ENCODE results near the gene PPP6R1.

PPP6R1 gene

GRCh38 chr19:55257461-55258420 lies 1.1 kb downstream of the PPP6R1 start:
- Histone ChIP-seq H3K4me2 (peak overlapping the region; percentile 96 to 100 (median 99)), H3K27me3 (no peaks in the 10 kb centered on the region), H3K4me1 (peaks cover 57 to 66% (median 62%) of the 10 kb centered on the region in 10 experiments), H4K20me1 (peaks cover 42 to 59% (median 57%) of the 10 kb centered on the region in 11 experiments), H3K36me3 (peaks cover 0 to 19% (median 10%) of the 10 kb centered on the region in 11 experiments; a peak in 17 of 22 replicates), H3K9me3 (replicated peaks in 1 of 11) (no peaks in the 10 kb centered on the region), H3K27ac (peak overlapping the region; percentile 90 to 98 (median 96)), H3K9ac (peak overlapping the region; percentile 92 to 99 (median 97)), H3K4me3 (peak overlapping the region; percentile 79 to 96 (median 93))
- no peak for TF ChIP-seq Cebpa-rat (IDR thresholded peaks at IDR 0.05)

GRCh38 chr19:55256562-55257460 lies 2.0 kb downstream of the PPP6R1 start:
- Histone ChIP-seq H3K9ac (peak overlapping the region; percentile 92 to 99 (median 97)), H3K27me3 (no peaks in the 10 kb centered on the region), H3K4me3 (peak overlapping the region; percentile 79 to 96 (median 93)), H3K27ac (peak overlapping the region in 10 of 11 experiments; percentile 92 to 98 (median 96); a peak in 21 of 22 replicates), H3K9me3 (replicated peaks in 1 of 11) (no peaks in the 10 kb centered on the region), H3K36me3 (peaks cover 0 to 16% (median 6%) of the 10 kb centered on the region in 11 experiments; a peak in 9 of 22 replicates), H3K4me1 (peaks cover 66 to 75% (median 71%) of the 10 kb centered on the region in 10 experiments), H4K20me1 (peaks cover 51 to 68% (median 67%) of the 10 kb centered on the region in 11 experiments), H3K4me2 (peak overlapping the region; percentile 96 to 100 (median 99))
- no peak for TF ChIP-seq Cebpa-rat (IDR thresholded peaks at IDR 0.05)

GRCh38 chr19:55255618-55256423 lies 3.0 kb downstream of the PPP6R1 start:
- Histone ChIP-seq H3K9ac (peak overlapping the region; percentile 92 to 99 (median 97)), H3K36me3 (peaks cover 0 to 20% (median 9%) of the 10 kb centered on the region in 11 experiments; a peak in 7 of 22 replicates), H3K4me3 (peak overlapping the region; percentile 79 to 96 (median 93)), H3K27ac (peak overlapping the region; percentile 79 to 98 (median 96)), H3K4me1 (peaks cover 72 to 82% (median 77%) of the 10 kb centered on the region in 10 experiments), H4K20me1 (peaks cover 61 to 78% (median 76%) of the 10 kb centered on the region in 11 experiments), H3K9me3 (replicated peaks in 1 of 11) (no peaks in the 10 kb centered on the region), H3K4me2 (peak overlapping the region; percentile 96 to 100 (median 99)), H3K27me3 (no peaks in the 10 kb centered on the region)
- no peak for TF ChIP-seq Cebpa-rat (IDR thresholded peaks at IDR 0.05)

- H3K9ac ChIP-seq = peak overlapping the region; percentile 92 to 99 (median 97)
- H3K9me3 ChIP-seq (replicated peaks in 1 of 11) = no peaks in the 10 kb centered on the region
- peaks cover 73 to 90% (median 89%) of the 10 kb centered on the region in 11 experiments for H4K20me1 ChIP-seq
- H3K4me3 ChIP-seq = peak overlapping the region; percentile 79 to 96 (median 93)
- TF ChIP-seq Cebpa-rat (IDR thresholded peaks at IDR 0.05) = no peak
- H3K27ac ChIP-seq = peak overlapping the region; percentile 79 to 98 (median 96)
- H3K4me2 ChIP-seq = peak overlapping the region; percentile 96 to 100 (median 99)
- H3K36me3 ChIP-seq = peaks cover 5 to 32% (median 18%) of the 10 kb centered on the region in 11 experiments; a peak in 19 of 22 replicates
- peaks cover 72 to 82% (median 77%) of the 10 kb centered on the region in 10 experiments for H3K4me1 ChIP-seq
- H3K27me3 ChIP-seq = no peaks in the 10 kb centered on the region
Observed at GRCh38 chr19:55254625-55254977, 4.2 kb downstream of the PPP6R1 start.

GRCh38 chr19:55253842-55254624 lies 4.8 kb downstream of the PPP6R1 start:
- Histone ChIP-seq H3K36me3 (peaks cover 6 to 38% (median 23%) of the 10 kb centered on the region in 11 experiments; a peak in 20 of 22 replicates), H4K20me1 (peaks cover 79 to 96% (median 94%) of the 10 kb centered on the region in 11 experiments), H3K4me3 (peak overlapping the region; percentile 79 to 96 (median 93)), H3K27ac (peak overlapping the region; percentile 79 to 98 (median 96)), H3K9ac (peak overlapping the region; percentile 92 to 99 (median 97)), H3K27me3 (no peaks in the 10 kb centered on the region), H3K4me2 (peak overlapping the region; percentile 96 to 100 (median 99)), H3K9me3 (replicated peaks in 1 of 11) (no peaks in the 10 kb centered on the region), H3K4me1 (peaks cover 77 to 86% (median 82%) of the 10 kb centered on the region in 10 experiments)
- TF ChIP-seq Cebpa-rat (IDR thresholded peaks at IDR 0.05) = no peak

GRCh38 chr19:55252760-55253663 lies 5.8 kb downstream of the PPP6R1 start:
- Histone ChIP-seq H4K20me1 (peaks cover 87 to 100% (median 100%) of the 10 kb centered on the region in 11 experiments), H3K27ac (peak overlapping the region; percentile 79 to 98 (median 96); a peak in 21 of 22 replicates), H3K9me3 (replicated peaks in 1 of 11) (no peaks in the 10 kb centered on the region), H3K36me3 (peaks cover 6 to 48% (median 32%) of the 10 kb centered on the region in 11 experiments; a peak in 21 of 22 replicates), H3K9ac (peak overlapping the region; percentile 92 to 99 (median 97)), H3K4me3 (peak overlapping the region; percentile 79 to 96 (median 93)), H3K4me1 (peaks cover 87 to 97% (median 92%) of the 10 kb centered on the region in 10 experiments), H3K4me2 (peak overlapping the region; percentile 96 to 100 (median 99)), H3K27me3 (no peaks in the 10 kb centered on the region)
- TF ChIP-seq Cebpa-rat (IDR thresholded peaks at IDR 0.05) = no peak

Measured in BLaER1 treated with 17β-estradiol and CSF1 and Interleukin-3, amounts not matched to agents 10 nM and 100 nM (cell line).